Heart left ventricle (tissue), 13 donors: ENCODE data around the gene TRA2B.

Experiments used
- POLR2A ChIP-seq, 2 donors: fragments of 450-650 bp; IDR thresholded peaks; one replicate each; pipeline ENCODE4 v1.6.1; 2017; ENCODE audit warnings: antibody characterized with exemption in 2 of 2, mild to moderate bottlenecking in 2 of 2, moderate library complexity in 2 of 2
- TF ChIP-seq, protein P1 (sequence below), 12 donors: fragments of 200-600 bp; sonication (generic) in 4 of 12; IDR thresholded peaks; one replicate each; pipeline versions ENCODE4 v1.5.0 to v1.8.0; 2018 to 2022; ENCODE audit warnings: antibody characterized with exemption in 12 of 12, mild to moderate bottlenecking in 5 of 12
- donor health status: ischemic (EF 13 %, LVEDD 7.1; RV severe dilation, severe dysfunction).
- donor health status: DM: no; HTN: yes; CAD: no.
- donor health status: DM: no; HTN: no; CAD: no.
- donor health status: ischemic (EF 25% LVEDD 6.9; RV normal size, moderate dysfunction).
- donor health status: ischemic (EF 25% LVEDD 5.7; RV mildly dilated, moderate dysfunction).
- donor health status: ischemic (EF 35%, LVEDD 5.7; RV mildly dilated, moderate dysfunction).
- donor health status: nonischemic (EF 11% LVEDD 7.7; RV severe dilation, severe dysfunction).
- donor health status: DM: yes; HTN: yes; CAD: no.
- donor health status: PGD.
- donor health status: ischemic (EF 29% LVEDD 5.4; RV normal size, mild dysfunction).
- donor health status: nonischemic (EF 23%, LVEDD 6.1; RV moderate dilation, normal function).

- TF ChIP-seq POLR2A (IDR thresholded peaks at IDR 0.05): no peak
- TF ChIP-seq, protein P1, sequence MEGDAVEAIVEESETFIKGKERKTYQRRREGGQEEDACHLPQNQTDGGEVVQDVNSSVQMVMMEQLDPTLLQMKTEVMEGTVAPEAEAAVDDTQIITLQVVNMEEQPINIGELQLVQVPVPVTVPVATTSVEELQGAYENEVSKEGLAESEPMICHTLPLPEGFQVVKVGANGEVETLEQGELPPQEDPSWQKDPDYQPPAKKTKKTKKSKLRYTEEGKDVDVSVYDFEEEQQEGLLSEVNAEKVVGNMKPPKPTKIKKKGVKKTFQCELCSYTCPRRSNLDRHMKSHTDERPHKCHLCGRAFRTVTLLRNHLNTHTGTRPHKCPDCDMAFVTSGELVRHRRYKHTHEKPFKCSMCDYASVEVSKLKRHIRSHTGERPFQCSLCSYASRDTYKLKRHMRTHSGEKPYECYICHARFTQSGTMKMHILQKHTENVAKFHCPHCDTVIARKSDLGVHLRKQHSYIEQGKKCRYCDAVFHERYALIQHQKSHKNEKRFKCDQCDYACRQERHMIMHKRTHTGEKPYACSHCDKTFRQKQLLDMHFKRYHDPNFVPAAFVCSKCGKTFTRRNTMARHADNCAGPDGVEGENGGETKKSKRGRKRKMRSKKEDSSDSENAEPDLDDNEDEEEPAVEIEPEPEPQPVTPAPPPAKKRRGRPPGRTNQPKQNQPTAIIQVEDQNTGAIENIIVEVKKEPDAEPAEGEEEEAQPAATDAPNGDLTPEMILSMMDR (IDR thresholded peaks at IDR 0.05): no peak
Observed at GRCh38 chr3:185880600-185880999, 57.2 kb downstream of the TRA2B start.
